ENCODE results near the gene NUP210L.
"Not testable (repeated sequence)": the region's sequence is repeated elsewhere in the genome, so short reads cannot be mapped to it uniquely, and the experiment has no call there.

DNA sequence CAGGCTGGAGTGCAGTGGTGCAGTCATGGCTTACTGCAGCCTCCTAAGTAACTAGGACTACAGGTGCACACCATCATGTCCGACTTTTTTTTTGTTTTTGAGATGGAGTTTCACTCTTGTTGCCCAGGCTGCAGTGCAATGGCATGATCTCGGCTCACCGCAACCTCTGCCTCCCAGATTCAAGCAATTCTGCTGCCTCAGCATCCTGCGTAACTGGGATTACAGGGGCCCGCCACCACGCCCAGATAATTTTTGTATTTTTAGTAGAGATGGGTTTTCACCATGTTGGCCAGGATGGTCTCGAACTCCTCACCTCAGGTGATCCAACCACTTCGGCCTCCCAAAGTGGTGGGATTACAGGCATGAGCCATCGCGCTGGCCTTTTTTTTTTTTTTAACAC, 158.0 kb downstream of the NUP210L start:
- TF ChIP-seq, protein P1, sequence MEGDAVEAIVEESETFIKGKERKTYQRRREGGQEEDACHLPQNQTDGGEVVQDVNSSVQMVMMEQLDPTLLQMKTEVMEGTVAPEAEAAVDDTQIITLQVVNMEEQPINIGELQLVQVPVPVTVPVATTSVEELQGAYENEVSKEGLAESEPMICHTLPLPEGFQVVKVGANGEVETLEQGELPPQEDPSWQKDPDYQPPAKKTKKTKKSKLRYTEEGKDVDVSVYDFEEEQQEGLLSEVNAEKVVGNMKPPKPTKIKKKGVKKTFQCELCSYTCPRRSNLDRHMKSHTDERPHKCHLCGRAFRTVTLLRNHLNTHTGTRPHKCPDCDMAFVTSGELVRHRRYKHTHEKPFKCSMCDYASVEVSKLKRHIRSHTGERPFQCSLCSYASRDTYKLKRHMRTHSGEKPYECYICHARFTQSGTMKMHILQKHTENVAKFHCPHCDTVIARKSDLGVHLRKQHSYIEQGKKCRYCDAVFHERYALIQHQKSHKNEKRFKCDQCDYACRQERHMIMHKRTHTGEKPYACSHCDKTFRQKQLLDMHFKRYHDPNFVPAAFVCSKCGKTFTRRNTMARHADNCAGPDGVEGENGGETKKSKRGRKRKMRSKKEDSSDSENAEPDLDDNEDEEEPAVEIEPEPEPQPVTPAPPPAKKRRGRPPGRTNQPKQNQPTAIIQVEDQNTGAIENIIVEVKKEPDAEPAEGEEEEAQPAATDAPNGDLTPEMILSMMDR (conservative IDR thresholded peaks at IDR 0.05; ENCODE audit: low read depth in 2 of 2), result not testable (repeated sequence)
- TF ChIP-seq EZH2phosphoT487 (IDR thresholded peaks at IDR 0.05; ENCODE audit: unreplicated experiment); ZNF331 (CRISPR knock-in tag; IDR thresholded peaks at IDR 0.05; ENCODE audit: low read depth); EZH2 (IDR thresholded peaks at IDR 0.05; ENCODE audit: low read depth, unreplicated experiment); ETS1 (IDR thresholded peaks at IDR 0.05); POLR2AphosphoS5 (IDR thresholded peaks at IDR 0.05; ENCODE audit: low read depth); ZNF114 (CRISPR knock-in tag; IDR thresholded peaks at IDR 0.05); CREB1 (CRISPR knock-in tag; IDR thresholded peaks at IDR 0.05; ENCODE audit: low read depth); JUNB (IDR thresholded peaks at IDR 0.05; ENCODE audit: unreplicated experiment): not testable (repeated sequence)
- TF ChIP-seq, protein P2, sequence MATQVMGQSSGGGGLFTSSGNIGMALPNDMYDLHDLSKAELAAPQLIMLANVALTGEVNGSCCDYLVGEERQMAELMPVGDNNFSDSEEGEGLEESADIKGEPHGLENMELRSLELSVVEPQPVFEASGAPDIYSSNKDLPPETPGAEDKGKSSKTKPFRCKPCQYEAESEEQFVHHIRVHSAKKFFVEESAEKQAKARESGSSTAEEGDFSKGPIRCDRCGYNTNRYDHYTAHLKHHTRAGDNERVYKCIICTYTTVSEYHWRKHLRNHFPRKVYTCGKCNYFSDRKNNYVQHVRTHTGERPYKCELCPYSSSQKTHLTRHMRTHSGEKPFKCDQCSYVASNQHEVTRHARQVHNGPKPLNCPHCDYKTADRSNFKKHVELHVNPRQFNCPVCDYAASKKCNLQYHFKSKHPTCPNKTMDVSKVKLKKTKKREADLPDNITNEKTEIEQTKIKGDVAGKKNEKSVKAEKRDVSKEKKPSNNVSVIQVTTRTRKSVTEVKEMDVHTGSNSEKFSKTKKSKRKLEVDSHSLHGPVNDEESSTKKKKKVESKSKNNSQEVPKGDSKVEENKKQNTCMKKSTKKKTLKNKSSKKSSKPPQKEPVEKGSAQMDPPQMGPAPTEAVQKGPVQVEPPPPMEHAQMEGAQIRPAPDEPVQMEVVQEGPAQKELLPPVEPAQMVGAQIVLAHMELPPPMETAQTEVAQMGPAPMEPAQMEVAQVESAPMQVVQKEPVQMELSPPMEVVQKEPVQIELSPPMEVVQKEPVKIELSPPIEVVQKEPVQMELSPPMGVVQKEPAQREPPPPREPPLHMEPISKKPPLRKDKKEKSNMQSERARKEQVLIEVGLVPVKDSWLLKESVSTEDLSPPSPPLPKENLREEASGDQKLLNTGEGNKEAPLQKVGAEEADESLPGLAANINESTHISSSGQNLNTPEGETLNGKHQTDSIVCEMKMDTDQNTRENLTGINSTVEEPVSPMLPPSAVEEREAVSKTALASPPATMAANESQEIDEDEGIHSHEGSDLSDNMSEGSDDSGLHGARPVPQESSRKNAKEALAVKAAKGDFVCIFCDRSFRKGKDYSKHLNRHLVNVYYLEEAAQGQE (IDR thresholded peaks at IDR 0.05; ENCODE audit: unreplicated experiment), result not testable (repeated sequence)
